ENCODE measurements around the gene NUDT11.

The NUDT11 gene

GRCh38 chrX:51461053-51462044 is 35.0 kb downstream of the NUDT11 start:
- FAIRE-seq (peak; percentile 86), DNase-seq (ENCODE audit: insufficient read length, low spot score) (no peak)
- TF ChIP-seq POLR2A (IDR thresholded peaks at IDR 0.05; ENCODE audit: low read depth, low read length) (no peak), POLR2AphosphoS5 (IDR thresholded peaks at IDR 0.05; ENCODE audit: low read depth, low read length) (no peak), POU2F2 (IDR thresholded peaks at IDR 0.05; ENCODE audit: low read depth, low read length) (no peak), PAX5 (IDR thresholded peaks at IDR 0.05; ENCODE audit: insufficient read depth, low read length, severe bottlenecking) (no peak), TAF1 (IDR thresholded peaks at IDR 0.05; ENCODE audit: low read depth, low read length) (no peak), SPI1 (IDR thresholded peaks at IDR 0.05; ENCODE audit: low read depth, low read length) (no peak)

GRCh38 chrX:51459125-51459524 is 37.3 kb downstream of the NUDT11 start:
- no peak for TF ChIP-seq PAX5 (IDR thresholded peaks at IDR 0.05; ENCODE audit: insufficient read depth, low read length, severe bottlenecking)
- no peak for TF ChIP-seq POLR2AphosphoS5 (IDR thresholded peaks at IDR 0.05; ENCODE audit: low read depth, low read length)
- no peak for TF ChIP-seq TAF1 (IDR thresholded peaks at IDR 0.05; ENCODE audit: low read depth, low read length)
- TF ChIP-seq POLR2A (IDR thresholded peaks at IDR 0.05; ENCODE audit: low read depth, low read length): no peak
- DNase-seq (ENCODE audit: insufficient read length, low spot score): no peak
- peak; percentile 68 for FAIRE-seq

- no peak for FAIRE-seq
- TF ChIP-seq POLR2A (IDR thresholded peaks at IDR 0.05; ENCODE audit: low read depth, low read length) (no peak), POU2F2 (IDR thresholded peaks at IDR 0.05; ENCODE audit: low read depth, low read length) (no peak), POLR2AphosphoS5 (IDR thresholded peaks at IDR 0.05; ENCODE audit: low read depth, low read length) (no peak), SPI1 (IDR thresholded peaks at IDR 0.05; ENCODE audit: low read depth, low read length) (no peak), PAX5 (IDR thresholded peaks at IDR 0.05; ENCODE audit: insufficient read depth, low read length, severe bottlenecking) (no peak), TAF1 (IDR thresholded peaks at IDR 0.05; ENCODE audit: low read depth, low read length) (no peak)
- DNase-seq (ENCODE audit: insufficient read length, low spot score): no peak
Observed at GRCh38 chrX:51456814-51457213, 39.6 kb downstream of the NUDT11 start.

GRCh38 chrX:51456246-51456645 is 40.1 kb downstream of the NUDT11 start:
- DNase-seq (ENCODE audit: insufficient read length, low spot score) (no peak), FAIRE-seq (peak; percentile 48)

GRCh38 chrX:51440365-51440764 is 56.0 kb downstream of the NUDT11 start:
- TF ChIP-seq POLR2A (IDR thresholded peaks at IDR 0.05; ENCODE audit: low read depth, low read length) (no peak), POLR2AphosphoS5 (IDR thresholded peaks at IDR 0.05; ENCODE audit: low read depth, low read length) (no peak), TAF1 (IDR thresholded peaks at IDR 0.05; ENCODE audit: low read depth, low read length) (no peak), PAX5 (IDR thresholded peaks at IDR 0.05; ENCODE audit: insufficient read depth, low read length, severe bottlenecking) (no peak), SPI1 (IDR thresholded peaks at IDR 0.05; ENCODE audit: low read depth, low read length) (no peak), POU2F2 (IDR thresholded peaks at IDR 0.05; ENCODE audit: low read depth, low read length) (no peak)
- FAIRE-seq: no peak

More at GRCh38 chrX:51456246-51456645, 40.1 kb downstream of the NUDT11 start:
- no peak for TF ChIP-seq PAX5 (IDR thresholded peaks at IDR 0.05; ENCODE audit: insufficient read depth, low read length, severe bottlenecking)
- no peak for TF ChIP-seq POU2F2 (IDR thresholded peaks at IDR 0.05; ENCODE audit: low read depth, low read length)
- no peak for TF ChIP-seq POLR2AphosphoS5 (IDR thresholded peaks at IDR 0.05; ENCODE audit: low read depth, low read length)
- TF ChIP-seq POLR2A (IDR thresholded peaks at IDR 0.05; ENCODE audit: low read depth, low read length): no peak
- TF ChIP-seq SPI1 (IDR thresholded peaks at IDR 0.05; ENCODE audit: low read depth, low read length): no peak
- TF ChIP-seq TAF1 (IDR thresholded peaks at IDR 0.05; ENCODE audit: low read depth, low read length): no peak

More at GRCh38 chrX:51440365-51440764, 56.0 kb downstream of the NUDT11 start:
- no peak for DNase-seq (ENCODE audit: insufficient read length, low spot score)

Data from GM12891 (cell line).